ENCODE results near the gene VTI1A.
"Not testable (repeated sequence)": the region's sequence is repeated elsewhere in the genome, so short reads cannot be mapped to it uniquely, and the experiment has no call there.

VTI1A gene

GRCh38 chr10:112456533-112456932 lies 9.5 kb downstream of the VTI1A start:
- no peak for DNase-seq

GRCh38 chr10:112460366-112460765 lies 13.4 kb downstream of the VTI1A start:
- DNase-seq, result no peak

- peak; percentile 84 for DNase-seq
These were observed 14.2 kb downstream of the VTI1A start for GRCh38 chr10:112461029-112461887.

- DNase-seq, result not testable (repeated sequence)
These were observed 17.1 kb downstream of the VTI1A start for GRCh38 chr10:112464074-112464473.

GRCh38 chr10:112465299-112465883 lies 18.4 kb downstream of the VTI1A start:
- no peak for DNase-seq

- DNase-seq, result no peak
These were observed 19.8 kb downstream of the VTI1A start for GRCh38 chr10:112466802-112467201.

- no peak for DNase-seq
These were observed 20.6 kb downstream of the VTI1A start for GRCh38 chr10:112467541-112468075.

- DNase-seq, result peak; percentile 50
These were observed 25.0 kb downstream of the VTI1A start for GRCh38 chr10:112471878-112472487.

- DNase-seq, result peak; percentile 19
These were observed 28.7 kb downstream of the VTI1A start for GRCh38 chr10:112475575-112476218.

- DNase-seq, result no peak
These were observed 34.6 kb downstream of the VTI1A start for GRCh38 chr10:112481602-112482001.

GRCh38 chr10:112484399-112484798 lies 37.4 kb downstream of the VTI1A start:
- no peak for DNase-seq

GRCh38 chr10:112487964-112488363 lies 40.9 kb downstream of the VTI1A start:
- no peak for DNase-seq

- DNase-seq, result peak; percentile 6
These were observed 43.5 kb downstream of the VTI1A start for GRCh38 chr10:112490545-112490944.

- peak; percentile 11 for DNase-seq
These were observed 44.1 kb downstream of the VTI1A start for GRCh38 chr10:112491144-112491543.

- DNase-seq, result no peak
These were observed 45.7 kb downstream of the VTI1A start for GRCh38 chr10:112492736-112493135.

- DNase-seq, result no peak
These were observed 50.4 kb downstream of the VTI1A start for GRCh38 chr10:112497347-112497950.

GRCh38 chr10:112498806-112499205 lies 51.8 kb downstream of the VTI1A start:
- DNase-seq, result no peak

GRCh38 chr10:112499985-112500384 lies 53.0 kb downstream of the VTI1A start:
- not testable (repeated sequence) for DNase-seq

GRCh38 chr10:112502536-112502935 lies 55.5 kb downstream of the VTI1A start:
- DNase-seq, result no peak

GRCh38 chr10:112503643-112504042 lies 56.6 kb downstream of the VTI1A start:
- DNase-seq, result no peak

- no peak for DNase-seq
These were observed 60.0 kb downstream of the VTI1A start for GRCh38 chr10:112507046-112507445.

GRCh38 chr10:112507988-112508387 lies 61.0 kb downstream of the VTI1A start:
- DNase-seq, result no peak

All from EL (cell line).